Measurements from ENCODE around the gene TIMELESS. TPM values are rescaled to one million over a fixed set of nuclear protein-coding genes. Genes with fewer than 3 reads are reported as not detected.
"Not testable (repeated sequence)": the region's sequence is repeated elsewhere in the genome, so short reads cannot be mapped to it uniquely, and the experiment has no call there.

The TIMELESS gene
- total and polyA plus RNA-seq, 2 experiments from 2014 or later, result 28.7 to 54.8 TPM

DNA sequence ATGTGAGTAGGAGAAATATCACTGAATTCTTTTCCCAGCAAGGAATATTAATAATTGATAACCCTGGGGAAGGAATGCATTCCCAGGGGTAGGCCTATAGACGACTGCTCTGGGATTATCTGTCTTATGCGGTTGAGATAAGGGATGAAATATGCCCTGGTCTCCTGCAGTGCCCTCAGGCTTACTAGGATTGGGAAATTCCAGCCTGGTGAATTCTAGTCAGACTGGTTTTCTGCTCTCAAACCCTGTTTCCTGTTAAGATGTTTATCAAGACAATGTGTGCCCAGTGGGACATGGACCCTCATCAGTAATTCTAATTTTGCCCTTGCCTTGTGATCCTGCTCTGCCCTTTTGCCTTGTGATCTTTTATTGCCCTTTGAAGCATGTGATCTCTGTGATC is 6.0 kb downstream of the TIMELESS start:
- H3K9me2 ChIP-seq (ENCODE audit: insufficient read depth); H3K4me2 ChIP-seq; H3K4me3 Mint-ChIP-seq; ATAC-seq; H3F3A ChIP-seq (replicated peaks; ENCODE audit: low read depth); H3K4me3 ChIP-seq; H3K27me3 ChIP-seq (ENCODE audit: insufficient read depth); H4K20me1 ChIP-seq (replicated peaks; ENCODE audit: insufficient read depth); H3K36me3 ChIP-seq (ENCODE audit: insufficient read depth); H2AFZ ChIP-seq: not testable (repeated sequence)
- Mint-ChIP-seq H3K4me1 (peaks cover 39% of the 10 kb centered on the region), H3K27me3 (ENCODE audit: insufficient read depth, low read depth, poor library complexity) (peaks cover 17% of the 10 kb centered on the region), H3K36me3 (ENCODE audit: low read depth) (peaks cover 71% of the 10 kb centered on the region), H3K27ac (peak overlapping the region; percentile 54; the same call in 1 of the 2 replicates), H3K9me3 (peaks cover 44% of the 10 kb centered on the region)
- TF ChIP-seq, protein P1, sequence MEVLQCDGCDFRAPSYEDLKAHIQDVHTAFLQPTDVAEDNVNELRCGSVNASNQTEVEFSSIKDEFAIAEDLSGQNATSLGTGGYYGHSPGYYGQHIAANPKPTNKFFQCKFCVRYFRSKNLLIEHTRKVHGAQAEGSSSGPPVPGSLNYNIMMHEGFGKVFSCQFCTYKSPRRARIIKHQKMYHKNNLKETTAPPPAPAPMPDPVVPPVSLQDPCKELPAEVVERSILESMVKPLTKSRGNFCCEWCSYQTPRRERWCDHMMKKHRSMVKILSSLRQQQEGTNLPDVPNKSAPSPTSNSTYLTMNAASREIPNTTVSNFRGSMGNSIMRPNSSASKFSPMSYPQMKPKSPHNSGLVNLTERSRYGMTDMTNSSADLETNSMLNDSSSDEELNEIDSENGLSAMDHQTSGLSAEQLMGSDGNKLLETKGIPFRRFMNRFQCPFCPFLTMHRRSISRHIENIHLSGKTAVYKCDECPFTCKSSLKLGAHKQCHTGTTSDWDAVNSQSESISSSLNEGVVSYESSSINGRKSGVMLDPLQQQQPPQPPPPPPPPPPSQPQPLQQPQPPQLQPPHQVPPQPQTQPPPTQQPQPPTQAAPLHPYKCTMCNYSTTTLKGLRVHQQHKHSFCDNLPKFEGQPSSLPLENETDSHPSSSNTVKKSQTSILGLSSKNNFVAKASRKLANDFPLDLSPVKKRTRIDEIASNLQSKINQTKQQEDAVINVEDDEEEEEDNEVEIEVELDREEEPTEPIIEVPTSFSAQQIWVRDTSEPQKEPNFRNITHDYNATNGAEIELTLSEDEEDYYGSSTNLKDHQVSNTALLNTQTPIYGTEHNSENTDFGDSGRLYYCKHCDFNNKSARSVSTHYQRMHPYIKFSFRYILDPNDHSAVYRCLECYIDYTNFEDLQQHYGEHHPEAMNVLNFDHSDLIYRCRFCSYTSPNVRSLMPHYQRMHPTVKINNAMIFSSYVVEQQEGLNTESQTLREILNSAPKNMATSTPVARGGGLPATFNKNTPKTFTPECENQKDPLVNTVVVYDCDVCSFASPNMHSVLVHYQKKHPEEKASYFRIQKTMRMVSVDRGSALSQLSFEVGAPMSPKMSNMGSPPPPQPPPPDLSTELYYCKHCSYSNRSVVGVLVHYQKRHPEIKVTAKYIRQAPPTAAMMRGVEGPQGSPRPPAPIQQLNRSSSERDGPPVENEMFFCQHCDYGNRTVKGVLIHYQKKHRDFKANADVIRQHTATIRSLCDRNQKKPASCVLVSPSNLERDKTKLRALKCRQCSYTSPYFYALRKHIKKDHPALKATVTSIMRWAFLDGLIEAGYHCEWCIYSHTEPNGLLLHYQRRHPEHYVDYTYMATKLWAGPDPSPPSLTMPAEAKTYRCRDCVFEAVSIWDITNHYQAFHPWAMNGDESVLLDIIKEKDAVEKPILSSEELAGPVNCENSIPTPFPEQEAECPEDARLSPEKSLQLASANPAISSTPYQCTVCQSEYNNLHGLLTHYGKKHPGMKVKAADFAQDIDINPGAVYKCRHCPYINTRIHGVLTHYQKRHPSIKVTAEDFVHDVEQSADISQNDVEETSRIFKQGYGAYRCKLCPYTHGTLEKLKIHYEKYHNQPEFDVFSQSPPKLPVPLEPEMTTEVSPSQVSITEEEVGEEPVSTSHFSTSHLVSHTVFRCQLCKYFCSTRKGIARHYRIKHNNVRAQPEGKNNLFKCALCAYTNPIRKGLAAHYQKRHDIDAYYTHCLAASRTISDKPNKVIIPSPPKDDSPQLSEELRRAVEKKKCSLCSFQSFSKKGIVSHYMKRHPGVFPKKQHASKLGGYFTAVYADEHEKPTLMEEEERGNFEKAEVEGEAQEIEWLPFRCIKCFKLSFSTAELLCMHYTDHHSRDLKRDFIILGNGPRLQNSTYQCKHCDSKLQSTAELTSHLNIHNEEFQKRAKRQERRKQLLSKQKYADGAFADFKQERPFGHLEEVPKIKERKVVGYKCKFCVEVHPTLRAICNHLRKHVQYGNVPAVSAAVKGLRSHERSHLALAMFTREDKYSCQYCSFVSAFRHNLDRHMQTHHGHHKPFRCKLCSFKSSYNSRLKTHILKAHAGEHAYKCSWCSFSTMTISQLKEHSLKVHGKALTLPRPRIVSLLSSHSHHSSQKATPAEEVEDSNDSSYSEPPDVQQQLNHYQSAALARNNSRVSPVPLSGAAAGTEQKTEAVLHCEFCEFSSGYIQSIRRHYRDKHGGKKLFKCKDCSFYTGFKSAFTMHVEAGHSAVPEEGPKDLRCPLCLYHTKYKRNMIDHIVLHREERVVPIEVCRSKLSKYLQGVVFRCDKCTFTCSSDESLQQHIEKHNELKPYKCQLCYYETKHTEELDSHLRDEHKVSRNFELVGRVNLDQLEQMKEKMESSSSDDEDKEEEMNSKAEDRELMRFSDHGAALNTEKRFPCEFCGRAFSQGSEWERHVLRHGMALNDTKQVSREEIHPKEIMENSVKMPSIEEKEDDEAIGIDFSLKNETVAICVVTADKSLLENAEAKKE (CRISPR knock-in tag; IDR thresholded peaks at IDR 0.05), result peak; percentile 48; the same call in 1 of the 2 replicates
- TF ChIP-seq ZNF114 (CRISPR knock-in tag; IDR thresholded peaks at IDR 0.05), result peak; percentile 35; the same call in 1 of the 2 replicates
- TF ChIP-seq ZNF331 (CRISPR knock-in tag; IDR thresholded peaks at IDR 0.05; ENCODE audit: low read depth), result peak; percentile 79
- peak; percentile 52 for TF ChIP-seq CREB1 (CRISPR knock-in tag; IDR thresholded peaks at IDR 0.05; ENCODE audit: low read depth)
- peak overlapping the region; percentile 88; the same call in 1 of the 2 replicates for H3K27ac ChIP-seq (ENCODE audit: low read depth)
- H3K4me1 ChIP-seq (ENCODE audit: insufficient read depth), result peaks cover 11% of the 10 kb centered on the region
- peaks cover 74% of the 10 kb centered on the region for H3K79me2 ChIP-seq (replicated peaks; ENCODE audit: insufficient read depth)
- DNase-seq (ENCODE audit: low spot score), result peak; percentile 70

DNA sequence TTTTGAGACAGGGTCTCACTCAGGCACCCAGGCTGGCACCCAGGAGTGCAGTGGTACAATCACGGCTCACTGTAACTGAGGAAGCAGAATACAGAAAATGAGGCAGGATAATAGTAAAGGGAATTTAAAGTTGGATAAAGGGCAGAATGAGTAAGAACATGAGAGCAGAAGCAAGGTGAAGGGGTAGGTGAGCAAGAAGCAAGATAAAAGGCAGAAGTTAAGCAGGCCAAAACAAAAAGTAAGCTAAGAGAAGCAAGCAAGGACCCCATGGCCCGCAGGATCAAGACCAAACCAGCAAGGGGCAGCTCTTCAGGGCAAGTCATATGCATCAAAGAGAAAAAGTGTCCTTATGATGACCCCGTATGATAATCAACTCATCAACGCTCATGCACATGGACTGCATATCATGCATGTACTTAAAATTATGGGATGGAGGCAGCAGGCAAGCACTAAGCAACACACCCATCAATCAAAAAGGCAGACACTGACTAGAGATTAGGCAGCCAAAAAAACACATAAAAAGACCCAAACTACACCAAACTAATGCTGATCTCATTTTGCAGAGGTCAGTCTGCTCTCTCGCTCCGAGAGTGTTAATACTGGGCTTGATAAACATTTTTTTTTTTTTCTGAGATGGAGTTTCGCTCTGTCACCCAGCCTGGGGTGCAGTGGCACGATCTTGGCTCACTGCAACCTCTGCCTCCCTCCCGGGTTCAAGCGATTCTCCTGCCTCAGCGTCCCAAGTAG is 11.6 kb downstream of the TIMELESS start:
- DNase-seq (ENCODE audit: low spot score) (no peak), ATAC-seq (peak; percentile 54)
- Histone ChIP-seq H3F3A (replicated peaks; ENCODE audit: low read depth) (0 out of 2 replicates have a peak, but pooled peaks cover 4% of the 10 kb centered on the region), H3K4me1 (ENCODE audit: insufficient read depth) (peaks cover 6% of the 10 kb centered on the region; the same call in 1 of the 2 replicates), H3K4me3 (no peak overlapping the region), H2AFZ (no peak overlapping the region), H3K27me3 (ENCODE audit: insufficient read depth) (no peaks in the 10 kb centered on the region), H3K4me2 (no peak overlapping the region), H3K36me3 (ENCODE audit: insufficient read depth) (no peaks in the 10 kb centered on the region), H3K27ac (ENCODE audit: low read depth) (0 out of 2 replicates have a peak overlapping the region, but pooled peaks have one; percentile 19), H3K9me2 (ENCODE audit: insufficient read depth) (peaks cover 3% of the 10 kb centered on the region; the same call in 1 of the 2 replicates), H3K79me2 (replicated peaks; ENCODE audit: insufficient read depth) (peaks cover 87% of the 10 kb centered on the region), H4K20me1 (replicated peaks; ENCODE audit: insufficient read depth) (no peaks in the 10 kb centered on the region; the same call in 1 of the 2 replicates)
- peaks cover 39% of the 10 kb centered on the region for H3K36me3 Mint-ChIP-seq (ENCODE audit: low read depth)
- no peak overlapping the region for H3K4me3 Mint-ChIP-seq
- H3K4me1 Mint-ChIP-seq, result peaks cover 22% of the 10 kb centered on the region
- H3K27ac Mint-ChIP-seq, result peak overlapping the region; percentile 13; the same call in 1 of the 2 replicates
- peaks cover 16% of the 10 kb centered on the region for H3K9me3 Mint-ChIP-seq
- H3K27me3 Mint-ChIP-seq (ENCODE audit: insufficient read depth, low read depth, poor library complexity), result peaks cover 8% of the 10 kb centered on the region
- no peak for TF ChIP-seq ZNF331 (CRISPR knock-in tag; IDR thresholded peaks at IDR 0.05; ENCODE audit: low read depth)
- TF ChIP-seq CREB1 (CRISPR knock-in tag; IDR thresholded peaks at IDR 0.05; ENCODE audit: low read depth), result no peak
- no peak for TF ChIP-seq STAT1 (IDR thresholded peaks at IDR 0.05; ENCODE audit: unreplicated experiment)
- no peak for TF ChIP-seq EZH2phosphoT487 (IDR thresholded peaks at IDR 0.05; ENCODE audit: unreplicated experiment)
- TF ChIP-seq ZNF114 (CRISPR knock-in tag; IDR thresholded peaks at IDR 0.05), result no peak
- TF ChIP-seq, protein P2, sequence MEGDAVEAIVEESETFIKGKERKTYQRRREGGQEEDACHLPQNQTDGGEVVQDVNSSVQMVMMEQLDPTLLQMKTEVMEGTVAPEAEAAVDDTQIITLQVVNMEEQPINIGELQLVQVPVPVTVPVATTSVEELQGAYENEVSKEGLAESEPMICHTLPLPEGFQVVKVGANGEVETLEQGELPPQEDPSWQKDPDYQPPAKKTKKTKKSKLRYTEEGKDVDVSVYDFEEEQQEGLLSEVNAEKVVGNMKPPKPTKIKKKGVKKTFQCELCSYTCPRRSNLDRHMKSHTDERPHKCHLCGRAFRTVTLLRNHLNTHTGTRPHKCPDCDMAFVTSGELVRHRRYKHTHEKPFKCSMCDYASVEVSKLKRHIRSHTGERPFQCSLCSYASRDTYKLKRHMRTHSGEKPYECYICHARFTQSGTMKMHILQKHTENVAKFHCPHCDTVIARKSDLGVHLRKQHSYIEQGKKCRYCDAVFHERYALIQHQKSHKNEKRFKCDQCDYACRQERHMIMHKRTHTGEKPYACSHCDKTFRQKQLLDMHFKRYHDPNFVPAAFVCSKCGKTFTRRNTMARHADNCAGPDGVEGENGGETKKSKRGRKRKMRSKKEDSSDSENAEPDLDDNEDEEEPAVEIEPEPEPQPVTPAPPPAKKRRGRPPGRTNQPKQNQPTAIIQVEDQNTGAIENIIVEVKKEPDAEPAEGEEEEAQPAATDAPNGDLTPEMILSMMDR (conservative IDR thresholded peaks at IDR 0.05; ENCODE audit: low read depth in 2 of 2), result no peak
- TF ChIP-seq NANOG (IDR thresholded peaks at IDR 0.05; ENCODE audit: borderline replicate concordance), result no peak
- TF ChIP-seq JUNB (IDR thresholded peaks at IDR 0.05; ENCODE audit: unreplicated experiment), result no peak
- TF ChIP-seq ETS1 (IDR thresholded peaks at IDR 0.05), result no peak

Measured in GM23338 (cell line).